NCI-H524 treated with DMSO at 0.1 percent for 48 hours (cell line): ENCODE data around the gene TBC1D22A.

Source experiments
- DNase-seq: peaks from one replicate; lab custom pipeline; 2025; lab: John Stamatoyannopoulos, UW

Gene TBC1D22A

GRCh38 chr22:46860562-46860961, 98.1 kb downstream of the TBC1D22A start:
- no peak for DNase-seq

- no peak for DNase-seq
Measured at GRCh38 chr22:46861468-46862367, 99.3 kb downstream of the TBC1D22A start.

GRCh38 chr22:46862418-46863324, 100.2 kb downstream of the TBC1D22A start:
- DNase-seq: no peak

GRCh38 chr22:46863794-46864193, 101.3 kb downstream of the TBC1D22A start:
- DNase-seq: no peak

- DNase-seq: no peak
Measured at GRCh38 chr22:46864314-46865051, 102.0 kb downstream of the TBC1D22A start.

GRCh38 chr22:46865052-46865434, 102.6 kb downstream of the TBC1D22A start:
- no peak for DNase-seq

- no peak for DNase-seq
Measured at GRCh38 chr22:46865642-46866041, 103.2 kb downstream of the TBC1D22A start.

- DNase-seq: no peak
Measured at GRCh38 chr22:46866591-46866990, 104.1 kb downstream of the TBC1D22A start.

GRCh38 chr22:46867106-46867505, 104.7 kb downstream of the TBC1D22A start:
- DNase-seq: no peak

- no peak for DNase-seq
Measured at GRCh38 chr22:46869329-46869728, 106.9 kb downstream of the TBC1D22A start.

GRCh38 chr22:46869831-46870441, 107.5 kb downstream of the TBC1D22A start:
- no peak for DNase-seq

GRCh38 chr22:46871826-46872225, 109.4 kb downstream of the TBC1D22A start:
- DNase-seq: no peak

- DNase-seq: no peak
Measured at GRCh38 chr22:46875089-46875488, 112.6 kb downstream of the TBC1D22A start.

GRCh38 chr22:46876357-46876934, 114.0 kb downstream of the TBC1D22A start:
- DNase-seq: no peak

GRCh38 chr22:46878191-46878948, 115.9 kb downstream of the TBC1D22A start:
- no peak for DNase-seq

GRCh38 chr22:46879083-46879482, 116.6 kb downstream of the TBC1D22A start:
- DNase-seq: no peak

GRCh38 chr22:46881373-46882118, 119.1 kb downstream of the TBC1D22A start:
- no peak for DNase-seq

- no peak for DNase-seq
Measured at GRCh38 chr22:46883092-46883910, 120.9 kb downstream of the TBC1D22A start.

- DNase-seq: no peak
Measured at GRCh38 chr22:46884365-46884764, 121.9 kb downstream of the TBC1D22A start.
